ENCODE results near the gene MARK2.

DNA sequence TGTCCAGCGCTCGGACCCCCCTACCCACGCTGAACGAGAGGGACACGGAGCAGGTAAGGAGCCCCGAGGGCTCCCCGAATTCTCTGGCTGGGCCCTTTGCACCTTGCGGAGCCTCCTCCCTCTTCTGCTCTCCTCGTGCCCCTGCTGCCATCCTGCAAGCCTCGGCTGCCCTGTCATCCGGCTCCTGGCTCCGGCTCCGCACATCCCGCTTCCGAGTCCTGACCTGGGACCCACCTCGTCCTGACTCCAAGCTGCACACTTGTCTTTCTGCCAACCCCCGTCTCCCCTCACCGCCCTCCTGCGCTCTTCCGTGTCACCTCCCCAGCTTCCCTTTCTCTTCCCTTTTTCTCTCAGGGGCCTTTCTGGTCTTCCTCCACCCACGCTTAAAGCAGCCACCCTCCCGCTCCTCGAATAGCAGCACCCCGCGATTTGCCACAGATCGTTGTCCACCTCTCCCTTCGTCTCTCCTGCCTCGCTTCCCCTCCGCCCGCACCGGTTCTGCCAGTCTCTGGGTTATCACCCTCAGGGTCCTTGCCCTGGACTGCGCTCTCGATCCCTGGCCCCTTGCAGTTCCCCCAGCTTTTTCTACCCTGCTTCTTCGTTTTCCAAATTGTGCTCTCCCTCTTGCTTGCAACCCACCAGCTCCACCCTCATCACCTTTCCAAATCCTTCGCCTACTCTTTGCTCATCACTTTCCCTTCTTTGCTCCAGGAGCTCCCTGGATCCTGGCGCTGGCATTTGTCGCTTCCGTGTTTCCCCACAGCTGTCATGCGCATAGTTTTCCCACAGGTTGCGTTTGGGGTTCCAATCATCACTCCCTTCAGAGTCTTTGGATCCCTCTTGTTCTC, 822 bp downstream of the MARK2 start:
- TF ChIP-seq EP300 (IDR thresholded peaks at IDR 0.05) = no peak
- TF ChIP-seq, protein P1, sequence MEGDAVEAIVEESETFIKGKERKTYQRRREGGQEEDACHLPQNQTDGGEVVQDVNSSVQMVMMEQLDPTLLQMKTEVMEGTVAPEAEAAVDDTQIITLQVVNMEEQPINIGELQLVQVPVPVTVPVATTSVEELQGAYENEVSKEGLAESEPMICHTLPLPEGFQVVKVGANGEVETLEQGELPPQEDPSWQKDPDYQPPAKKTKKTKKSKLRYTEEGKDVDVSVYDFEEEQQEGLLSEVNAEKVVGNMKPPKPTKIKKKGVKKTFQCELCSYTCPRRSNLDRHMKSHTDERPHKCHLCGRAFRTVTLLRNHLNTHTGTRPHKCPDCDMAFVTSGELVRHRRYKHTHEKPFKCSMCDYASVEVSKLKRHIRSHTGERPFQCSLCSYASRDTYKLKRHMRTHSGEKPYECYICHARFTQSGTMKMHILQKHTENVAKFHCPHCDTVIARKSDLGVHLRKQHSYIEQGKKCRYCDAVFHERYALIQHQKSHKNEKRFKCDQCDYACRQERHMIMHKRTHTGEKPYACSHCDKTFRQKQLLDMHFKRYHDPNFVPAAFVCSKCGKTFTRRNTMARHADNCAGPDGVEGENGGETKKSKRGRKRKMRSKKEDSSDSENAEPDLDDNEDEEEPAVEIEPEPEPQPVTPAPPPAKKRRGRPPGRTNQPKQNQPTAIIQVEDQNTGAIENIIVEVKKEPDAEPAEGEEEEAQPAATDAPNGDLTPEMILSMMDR (IDR thresholded peaks at IDR 0.05) = no peak
- no peak for TF ChIP-seq POLR2A (IDR thresholded peaks at IDR 0.05)
- TF ChIP-seq POLR2AphosphoS5 (IDR thresholded peaks at IDR 0.05) = no peak
